B cell (primary cell): ENCODE results near the gene CROCC.
"Not testable (repeated sequence)": the region's sequence is repeated elsewhere in the genome, so short reads cannot be mapped to it uniquely, and the experiment has no call there.

ENCODE experiments used
- CTCF ChIP-seq: fragments of 200-600 bp; IDR thresholded peaks from one replicate; pipeline ENCODE4 v1.8.0; 2022; ENCODE audit warnings: antibody characterized with exemption, mild to moderate bottlenecking
- EZH2 ChIP-seq: IDR thresholded peaks from 2 replicates; pipeline ENCODE4 v1.6.1; 2012; ENCODE audit warnings: borderline replicate concordance, low read depth, mild to moderate bottlenecking, moderate library complexity, low read length; ENCODE audit not compliant: insufficient read depth, poor library complexity, severe bottlenecking

GRCh38 chr1:16897653-16898052 is 24.1 kb upstream of the CROCC start:
- TF ChIP-seq CTCF, EZH2: not testable (repeated sequence)
